HCT116 (cell line): ENCODE results near the gene PAX5. TPM values are rescaled to one million over a fixed set of nuclear protein-coding genes. Genes with fewer than 3 reads are reported as not detected.

Experiments used
- ATAC-seq: fragments of 200-7000 bp; cut with Tn5 transposase; 2 replicates; pipeline ENCODE4 v1.9.1; 2020; ENCODE audit warnings: mild to moderate bottlenecking, moderate library complexity
- BruUV-seq: library from RNA; stranded (reverse); fragments of 400-500 nt; replicated peaks from 2 replicates; lab custom pipeline; 2021; lab: Mats Ljungman, UMichigan
- CTCF ChIA-PET: fragments of 300-600 bp; sonication (Branson Sonifier 250); formaldehyde crosslinking; loops from one replicate; lab custom pipeline; 2021; ENCODE audit warnings: antibody characterized with exemption; lab: Charles Lee
- POLR2A ChIA-PET: fragments of 300-600, 350-600 bp; sonication (Branson Sonifier 250); formaldehyde crosslinking; loops from one replicate; lab custom pipeline; 2021; ENCODE audit warnings: antibody characterized with exemption; lab: Charles Lee
- RAD21 ChIA-PET, 2 experiments: fragments of 300-600 bp; sonication (Branson Sonifier 250); formaldehyde crosslinking; loops; one replicate each; lab custom pipeline; 2023; ENCODE audit warnings: low total read pairs in 2 of 2; ENCODE audit not compliant: uncharacterized antibody in 2 of 2, unreplicated experiment in 2 of 2, low non-redundant PET in 1 of 2; lab: Charles Lee
- DNase-seq: peaks from one replicate; pipeline ENCODE4 v3.0.0-alpha.2; 2010; ENCODE audit warnings: low read depth, low spot score
- H2AFZ ChIP-seq: fragments of 200-600 bp; shearing (Covaris generic), sonication (generic); 2 replicates; pipeline ENCODE4 v1.6.1; 2017; ENCODE audit warnings: low read depth, mixed run types, mixed read lengths, antibody characterized with exemption, low read length; ENCODE audit not compliant: poor library complexity, severe bottlenecking
- H3K27ac ChIP-seq: 2 replicates; pipeline ENCODE4 v1.5.1; 2012; ENCODE audit warnings: low read depth, low read length
- H3K27me3 ChIP-seq: fragments of 200-600 bp; sonication (generic); 2 replicates; pipeline ENCODE4 v1.6.1; 2016; ENCODE audit warnings: mixed run types, low read length, mixed read lengths; ENCODE audit not compliant: insufficient read depth
- H3K36me3 ChIP-seq, 2 experiments: fragments of 200-500 bp in 1 of 2; fragments of 200-600 bp in 1 of 2; sonication (Bioruptor generic) in 1 of 2; sonication (generic) in 1 of 2; 2 replicates each; pipeline versions ENCODE4 v1.5.1 to v1.6.1; 2014 to 2016; ENCODE audit warnings: low read length in 2 of 2, inconsistent platforms in 1 of 2, mixed read lengths in 1 of 2, mixed run types in 1 of 2; ENCODE audit not compliant: insufficient read depth in 2 of 2, control insufficient read depth in 1 of 2
- H3K4me1 ChIP-seq, 2 experiments: fragments of 200-600 bp in 1 of 2; sonication (generic) in 1 of 2; 2 replicates each; pipeline versions ENCODE4 v1.5.1 to v1.6.1; 2012 to 2017; ENCODE audit warnings: low read length in 2 of 2, inconsistent platforms in 1 of 2, mild to moderate bottlenecking in 1 of 2, mixed read lengths in 1 of 2, mixed run types in 1 of 2, moderate library complexity in 1 of 2; ENCODE audit not compliant: insufficient read depth in 2 of 2, control insufficient read depth in 1 of 2
- H3K4me2 ChIP-seq: fragments of 200-600 bp; sonication (generic); 2 replicates; pipeline ENCODE4 v1.6.1; 2017; ENCODE audit warnings: mixed run types, low read length, mixed read lengths
- H3K4me3 ChIP-seq, 2 experiments: fragments of 200-600 bp in 1 of 2; sonication (generic) in 1 of 2; replicated peaks in 1 of 2; 2 replicates each; pipeline ENCODE4 v1.5.1; 2011 to 2016; ENCODE audit warnings: low read length in 2 of 2, control low read depth in 1 of 2, low read depth in 1 of 2, mild to moderate bottlenecking in 1 of 2, mixed read lengths in 1 of 2, mixed run types in 1 of 2
- H3K79me2 ChIP-seq: fragments of 200-600 bp; sonication (generic); 2 replicates; pipeline ENCODE4 v1.6.1; 2017; ENCODE audit warnings: mild to moderate bottlenecking, mixed run types, low read length, moderate library complexity, mixed read lengths; ENCODE audit not compliant: insufficient read depth
- H3K9ac ChIP-seq: fragments of 200-600 bp; sonication (generic); 2 replicates; pipeline ENCODE4 v1.6.1; 2016; ENCODE audit warnings: low read length, mixed read lengths
- H3K9me2 ChIP-seq: fragments of 200-600 bp; sonication (generic), shearing (Covaris generic); 2 replicates; pipeline ENCODE4 v1.6.1; 2017; ENCODE audit warnings: mixed run types, mild to moderate bottlenecking, moderate library complexity; ENCODE audit not compliant: insufficient read depth
- H3K9me3 ChIP-seq, 2 experiments: fragments of 200-500 bp in 1 of 2; fragments of 200-600 bp in 1 of 2; sonication (Bioruptor generic) in 1 of 2; sonication (generic) in 1 of 2; 2 replicates each; pipeline ENCODE4 v1.6.1; 2014 to 2017; ENCODE audit warnings: low read length in 2 of 2, mixed read lengths in 2 of 2, inconsistent platforms in 1 of 2, low read depth in 1 of 2, mild to moderate bottlenecking in 1 of 2, mixed run types in 1 of 2, moderate library complexity in 1 of 2; ENCODE audit not compliant: control insufficient read depth in 1 of 2, insufficient read depth in 1 of 2
- H4K20me1 ChIP-seq: fragments of 200-600 bp; sonication (generic), shearing (Covaris generic); 2 replicates; pipeline ENCODE4 v1.6.1; 2017; ENCODE audit warnings: mixed run types, mild to moderate bottlenecking, moderate library complexity; ENCODE audit not compliant: insufficient read depth
- ATF3 ChIP-seq: IDR thresholded peaks from 2 replicates; pipeline ENCODE4 v1.6.1; 2012
- CEBPB ChIP-seq: IDR thresholded peaks from 2 replicates; pipeline ENCODE4 v1.6.1; 2012; ENCODE audit warnings: low read depth
- EGR1 ChIP-seq: IDR thresholded peaks from 2 replicates; pipeline ENCODE4 v1.6.1; 2012; ENCODE audit warnings: low read depth
- ELF1 ChIP-seq: IDR thresholded peaks from 2 replicates; pipeline ENCODE4 v1.6.1; 2012; ENCODE audit warnings: low read depth, borderline replicate concordance
- EZH2 ChIP-seq: fragments of 200-600 bp; sonication (generic); IDR thresholded peaks from 2 replicates; pipeline ENCODE4 v1.6.1; 2017; ENCODE audit warnings: antibody characterized with exemption, mixed run types
- EZH2phosphoT487 ChIP-seq: fragments of 200-600 bp; IDR thresholded peaks from 2 replicates; pipeline ENCODE4 v1.6.1; 2018; ENCODE audit warnings: antibody characterized with exemption, borderline replicate concordance
- FOSL1 ChIP-seq: IDR thresholded peaks from 2 replicates; pipeline ENCODE4 v1.6.1; 2012; ENCODE audit warnings: low read depth
- JUND ChIP-seq: IDR thresholded peaks from 2 replicates; pipeline ENCODE4 v1.6.1; 2012
- MAX ChIP-seq: IDR thresholded peaks from 2 replicates; pipeline ENCODE4 v1.6.1; 2012
- POLR2A ChIP-seq: IDR thresholded peaks from 2 replicates; pipeline ENCODE4 v1.7.0; 2011; ENCODE audit warnings: borderline replicate concordance; ENCODE audit not compliant: insufficient read depth, insufficient read length; ENCODE audit errors: extremely low read depth
- POLR2AphosphoS5 ChIP-seq: IDR thresholded peaks from 2 replicates; pipeline ENCODE4 v1.6.1; 2011; ENCODE audit warnings: mild to moderate bottlenecking, low read depth, low read length, moderate library complexity
- RAD21 ChIP-seq: IDR thresholded peaks from 2 replicates; pipeline ENCODE4 v1.6.1; 2012; ENCODE audit warnings: low read depth, mild to moderate bottlenecking
- REST ChIP-seq: IDR thresholded peaks from 2 replicates; pipeline ENCODE4 v1.6.1; 2012; ENCODE audit warnings: low read depth
- SIN3A ChIP-seq: IDR thresholded peaks from 2 replicates; pipeline ENCODE4 v1.6.1; 2012; ENCODE audit warnings: low read depth
- SP1 ChIP-seq: IDR thresholded peaks from 2 replicates; pipeline ENCODE4 v1.6.1; 2012; ENCODE audit warnings: low read depth
- SRF ChIP-seq: IDR thresholded peaks from 2 replicates; pipeline ENCODE4 v1.6.1; 2012; ENCODE audit warnings: low read depth
- TCF7L2 ChIP-seq: IDR thresholded peaks from 2 replicates; pipeline ENCODE4 v1.7.0; 2011; ENCODE audit warnings: borderline replicate concordance, inconsistent platforms; ENCODE audit not compliant: insufficient read depth, insufficient read length; ENCODE audit errors: extremely low read depth
- YY1 ChIP-seq: IDR thresholded peaks from 2 replicates; pipeline ENCODE4 v1.6.1; 2011; ENCODE audit warnings: low read length, low read depth, moderate library complexity, mild to moderate bottlenecking; ENCODE audit not compliant: insufficient replicate concordance; ENCODE audit errors: extremely low read depth
- ZFX ChIP-seq: fragments of 450-650 bp; IDR thresholded peaks from 2 replicates; pipeline ENCODE4 v1.6.1; 2017
- intact Hi-C: fragments of 100-400 bp; cut with micrococcal nuclease; formaldehyde crosslinking; loops from 2 replicates; pipeline ENCODE4 v1.10.0; 2022
- total RNA-seq: library from RNA; stranded (reverse); gene quantifications from one replicate; pipeline ENCODE4 v1.2.1, GENCODE V29; 2021; ENCODE audit not compliant: unreplicated experiment

Gene PAX5
- total RNA-seq, 1 experiment from 2014 or later, result 0.17 TPM

GRCh38 chr9:36868586-36869282 is 165.3 kb downstream of the PAX5 start (continued):
- no peak for TF ChIP-seq ATF3
- TF ChIP-seq YY1, result no peak
- TF ChIP-seq SIN3A, result no peak
- TF ChIP-seq, all 23 proteins: peak for 0

- POLR2A ChIA-PET, result no interaction called here
- no peaks in the 10 kb centered on the region for H3K9me3 ChIP-seq
- H3K4me1 ChIP-seq, result no peaks in the 10 kb centered on the region
- no peaks in the 10 kb centered on the region for H3K36me3 ChIP-seq
- H3K79me2 ChIP-seq, result no peaks in the 10 kb centered on the region
- H3K4me2 ChIP-seq, result no peak overlapping the region
- H3K27me3 ChIP-seq, result peaks cover 12% of the 10 kb centered on the region
- intact Hi-C loops, result no loop called here
- no peak overlapping the region for H3K4me3 ChIP-seq
- no peak for TF ChIP-seq JUND
- TF ChIP-seq ZFX, result no peak
- TF ChIP-seq SRF, result no peak
- no peak for TF ChIP-seq YY1
- TF ChIP-seq REST, result no peak
- TF ChIP-seq ATF3, result no peak
- no peak for TF ChIP-seq POLR2AphosphoS5
- TF ChIP-seq EGR1, result no peak
- no peak for TF ChIP-seq ELF1
- no peak for TF ChIP-seq EZH2
- no peak for TF ChIP-seq TCF7L2
- TF ChIP-seq FOSL1, result no peak
- TF ChIP-seq POLR2A, result no peak
- no peak for TF ChIP-seq RAD21
- no peak for TF ChIP-seq EZH2phosphoT487
- no peak for TF ChIP-seq CEBPB
- no peak for TF ChIP-seq MAX
- no peak for TF ChIP-seq SP1
- no peak for TF ChIP-seq SIN3A
- no peak overlapping the region for H3K27ac ChIP-seq
- RAD21 ChIA-PET, result no interaction called here
- H2AFZ ChIP-seq, result no peak overlapping the region
- BruUV-seq, result no TSS peak
- H4K20me1 ChIP-seq, result no peaks in the 10 kb centered on the region
- H3K9ac ChIP-seq, result no peak overlapping the region
- ATAC-seq (no peak), DNase-seq (no peak)
- CTCF ChIA-PET, result interaction anchor here (1.3 kb wide), 1 partner anchor 123 kb away, joined by 4 read pairs; no protein-coding TSS in a partner anchor
- no peaks in the 10 kb centered on the region for H3K9me2 ChIP-seq
Measured at GRCh38 chr9:36867672-36868471, 166.2 kb downstream of the PAX5 start.
